Vagina (tissue), 2 donors: Measurements from ENCODE around the gene PADI3. TPM values are rescaled to one million over a fixed set of nuclear protein-coding genes. Genes with fewer than 3 reads are reported as not detected.

Source experiments
- DNase-seq, 2 donors: peaks; one replicate each; pipeline ENCODE4 v3.0.0-alpha.2; 2017; ENCODE audit errors: extremely low spot score in 2 of 2
- H3K27ac ChIP-seq: fragments of 200-600 bp; sonication (generic); one replicate; pipeline ENCODE4 v1.5.1; 2019
- H3K27me3 ChIP-seq: fragments of 200-600 bp; sonication (generic); one replicate; pipeline ENCODE4 v1.5.1; 2019
- H3K36me3 ChIP-seq, 2 donors: fragments of 200-600 bp; sonication (generic); one replicate each; pipeline ENCODE4 v1.5.1; 2017 to 2019
- H3K4me1 ChIP-seq: fragments of 200-600 bp; sonication (generic); one replicate; pipeline ENCODE4 v1.5.1; 2019
- H3K4me3 ChIP-seq, 2 donors: fragments of 200-600 bp; sonication (generic); 1 replicate in 1 of 2; 2 replicates in 1 of 2; pipeline ENCODE4 v1.5.1; 2016 to 2019
- H3K9me3 ChIP-seq: fragments of 200-600 bp; sonication (generic); one replicate; pipeline ENCODE4 v1.5.1; 2019
- POLR2A ChIP-seq, 2 donors: fragments of 450-650 bp; IDR thresholded peaks; one replicate each; pipeline ENCODE4 v1.6.1; 2017; ENCODE audit warnings: antibody characterized with exemption in 2 of 2, mild to moderate bottlenecking in 2 of 2, moderate library complexity in 2 of 2
- POLR2AphosphoS5 ChIP-seq, 2 donors: sonication (generic); formaldehyde crosslinking; IDR thresholded peaks; one replicate each; pipeline ENCODE4 v1.9.0; 2017; ENCODE audit warnings: antibody characterized with exemption in 2 of 2, mild to moderate bottlenecking in 2 of 2, low read depth in 1 of 2; ENCODE audit not compliant: insufficient read depth in 1 of 2
- intact Hi-C: fragments of 100-400 bp; cut with DNase I; formaldehyde crosslinking; loops from one replicate; pipeline ENCODE4 v1.15.1; 2023
- total RNA-seq: library from RNA; depleted of rRNA; stranded (reverse); fragments of >200 nt; gene quantifications from one replicate; pipeline ENCODE4 v1.2.3, GENCODE V29; 2016
- TF ChIP-seq, protein P1 (sequence below), 3 experiments: fragments of 450-650 bp in 2 of 3; fragments of 200-600 bp in 1 of 3; sonication (generic) in 1 of 3; IDR thresholded peaks; one replicate each; pipeline ENCODE4 v1.5.1; 2017 to 2019; ENCODE audit warnings: antibody characterized with exemption in 3 of 3, mild to moderate bottlenecking in 2 of 3, moderate library complexity in 2 of 3

The PADI3 gene
- total RNA-seq, 1 donor from 2014 or later: 7.1 TPM

DNA sequence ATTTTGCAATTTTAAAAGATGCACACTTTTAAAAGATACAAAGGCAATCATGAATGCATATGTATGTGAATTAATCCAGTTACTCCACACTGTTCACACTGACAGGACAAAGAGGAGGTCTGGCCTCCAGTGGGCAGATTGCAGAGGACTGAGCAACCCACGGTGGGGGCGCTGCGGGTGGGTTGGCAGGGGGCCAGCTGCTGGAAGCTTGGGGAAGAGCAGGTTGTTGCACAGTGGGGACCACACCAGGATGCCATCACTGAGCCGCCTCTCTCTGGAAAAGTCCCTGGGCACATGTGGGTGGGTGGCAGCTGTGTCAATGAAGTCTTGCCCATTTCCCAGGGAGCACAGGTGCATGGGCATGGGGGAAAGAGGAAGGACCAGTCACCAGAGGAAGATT, 46.4 kb downstream of the PADI3 start:
- Histone ChIP-seq H3K4me1 (no peaks in the 10 kb centered on the region), H3K36me3 (no peaks in the 10 kb centered on the region), H3K27me3 (no peaks in the 10 kb centered on the region), H3K4me3 (no peak overlapping the region), H3K9me3 (no peaks in the 10 kb centered on the region), H3K27ac (no peak overlapping the region)
- TF ChIP-seq, protein P1, sequence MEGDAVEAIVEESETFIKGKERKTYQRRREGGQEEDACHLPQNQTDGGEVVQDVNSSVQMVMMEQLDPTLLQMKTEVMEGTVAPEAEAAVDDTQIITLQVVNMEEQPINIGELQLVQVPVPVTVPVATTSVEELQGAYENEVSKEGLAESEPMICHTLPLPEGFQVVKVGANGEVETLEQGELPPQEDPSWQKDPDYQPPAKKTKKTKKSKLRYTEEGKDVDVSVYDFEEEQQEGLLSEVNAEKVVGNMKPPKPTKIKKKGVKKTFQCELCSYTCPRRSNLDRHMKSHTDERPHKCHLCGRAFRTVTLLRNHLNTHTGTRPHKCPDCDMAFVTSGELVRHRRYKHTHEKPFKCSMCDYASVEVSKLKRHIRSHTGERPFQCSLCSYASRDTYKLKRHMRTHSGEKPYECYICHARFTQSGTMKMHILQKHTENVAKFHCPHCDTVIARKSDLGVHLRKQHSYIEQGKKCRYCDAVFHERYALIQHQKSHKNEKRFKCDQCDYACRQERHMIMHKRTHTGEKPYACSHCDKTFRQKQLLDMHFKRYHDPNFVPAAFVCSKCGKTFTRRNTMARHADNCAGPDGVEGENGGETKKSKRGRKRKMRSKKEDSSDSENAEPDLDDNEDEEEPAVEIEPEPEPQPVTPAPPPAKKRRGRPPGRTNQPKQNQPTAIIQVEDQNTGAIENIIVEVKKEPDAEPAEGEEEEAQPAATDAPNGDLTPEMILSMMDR (IDR thresholded peaks at IDR 0.05): no peak
- no peak for TF ChIP-seq POLR2A (IDR thresholded peaks at IDR 0.05)
- TF ChIP-seq POLR2AphosphoS5 (IDR thresholded peaks at IDR 0.05; ENCODE audit: insufficient read depth in 1 of 2, low read depth in 1 of 2): no peak
- DNase-seq: no peak
- intact Hi-C loops: no loop called here

DNA sequence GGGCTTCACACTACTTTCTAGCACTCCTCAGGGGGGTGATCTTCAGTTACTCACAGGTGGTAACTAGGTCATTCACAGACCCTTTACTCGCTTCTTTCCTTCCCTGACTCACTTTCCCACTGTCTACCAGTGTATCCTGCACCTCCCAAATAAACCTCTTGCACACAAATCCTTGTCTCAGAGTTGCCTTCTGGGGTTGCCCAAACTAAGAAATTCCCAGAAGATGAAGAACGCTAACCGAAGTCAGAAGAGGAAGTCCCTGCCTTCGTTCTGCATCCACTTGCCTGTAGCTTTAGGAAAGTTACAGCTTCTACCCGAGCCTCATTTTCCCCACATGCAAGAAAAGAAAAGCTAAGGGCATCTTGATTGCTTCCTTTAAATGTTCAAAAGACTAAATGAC, 47.2 kb downstream of the PADI3 start:
- no peak overlapping the region for H3K27ac ChIP-seq
- no peak overlapping the region for H3K4me3 ChIP-seq
- H3K9me3 ChIP-seq: no peaks in the 10 kb centered on the region
- DNase-seq: no peak
- intact Hi-C loops: no loop called here
- H3K36me3 ChIP-seq: no peaks in the 10 kb centered on the region
- no peaks in the 10 kb centered on the region for H3K27me3 ChIP-seq
- H3K4me1 ChIP-seq: no peaks in the 10 kb centered on the region
- TF ChIP-seq POLR2AphosphoS5 (IDR thresholded peaks at IDR 0.05; ENCODE audit: insufficient read depth in 1 of 2, low read depth in 1 of 2) (no peak), POLR2A (IDR thresholded peaks at IDR 0.05) (no peak)
- TF ChIP-seq, protein P1 (IDR thresholded peaks at IDR 0.05): no peak

DNA sequence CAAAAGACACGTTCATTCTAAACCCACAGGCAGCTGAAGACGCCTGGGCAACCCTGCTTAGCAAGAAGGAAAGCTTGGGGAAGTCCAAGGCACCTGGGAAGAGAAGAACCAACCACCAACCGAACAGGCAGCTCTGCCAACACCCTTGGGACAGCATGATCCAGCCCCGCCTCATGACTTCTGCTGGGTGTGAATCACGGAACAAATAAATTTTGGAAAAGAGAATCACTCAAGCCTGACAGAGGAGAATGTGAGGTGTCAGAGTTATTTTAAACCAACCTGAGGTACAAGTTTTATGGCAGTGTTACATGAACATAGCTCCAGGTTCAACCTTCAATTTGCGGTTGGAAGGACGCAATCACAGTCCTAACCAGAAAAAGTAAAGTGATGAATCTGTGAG, 49.1 kb downstream of the PADI3 start:
- Histone ChIP-seq H3K4me1 (no peaks in the 10 kb centered on the region), H3K36me3 (no peaks in the 10 kb centered on the region), H3K4me3 (no peak overlapping the region), H3K27ac (no peak overlapping the region), H3K9me3 (peaks cover 3% of the 10 kb centered on the region), H3K27me3 (no peaks in the 10 kb centered on the region)
- peak in 1 of 2 donors; percentile 82 for TF ChIP-seq POLR2AphosphoS5 (IDR thresholded peaks at IDR 0.05; ENCODE audit: insufficient read depth in 1 of 2, low read depth in 1 of 2)
- TF ChIP-seq, protein P1 (IDR thresholded peaks at IDR 0.05): no peak
- intact Hi-C loops: no loop called here
- no peak for DNase-seq

DNA sequence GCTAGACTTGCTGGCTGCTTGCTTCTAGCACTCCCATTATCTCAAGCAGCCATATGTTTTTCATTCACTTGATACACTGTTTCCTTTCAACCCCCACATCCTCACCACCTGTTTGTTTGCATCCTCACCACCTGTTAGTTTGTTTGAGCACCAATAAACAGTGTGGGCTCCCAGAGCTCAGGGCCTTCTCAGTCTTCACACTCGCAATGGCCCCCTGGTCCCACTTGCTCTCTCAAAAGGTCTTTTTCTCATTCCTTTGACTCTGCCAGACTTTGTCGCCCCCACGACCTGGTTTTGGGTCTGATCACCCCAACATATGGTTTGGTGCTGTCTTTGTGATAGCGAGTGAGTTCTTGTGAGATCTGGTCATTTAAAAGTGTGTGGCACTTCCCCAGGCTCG, 52.9 kb downstream of the PADI3 start:
- H3K36me3 ChIP-seq: no peaks in the 10 kb centered on the region
- peaks cover 3% of the 10 kb centered on the region for H3K9me3 ChIP-seq
- DNase-seq: no peak
- H3K4me1 ChIP-seq: peaks cover 13% of the 10 kb centered on the region
- no peak overlapping the region for H3K27ac ChIP-seq
- TF ChIP-seq POLR2AphosphoS5 (IDR thresholded peaks at IDR 0.05; ENCODE audit: insufficient read depth in 1 of 2, low read depth in 1 of 2) (no peak), POLR2A (IDR thresholded peaks at IDR 0.05) (no peak)
- TF ChIP-seq, protein P1 (IDR thresholded peaks at IDR 0.05): no peak
- intact Hi-C loops: no loop called here
- no peaks in the 10 kb centered on the region for H3K27me3 ChIP-seq
- no peak overlapping the region for H3K4me3 ChIP-seq

DNA sequence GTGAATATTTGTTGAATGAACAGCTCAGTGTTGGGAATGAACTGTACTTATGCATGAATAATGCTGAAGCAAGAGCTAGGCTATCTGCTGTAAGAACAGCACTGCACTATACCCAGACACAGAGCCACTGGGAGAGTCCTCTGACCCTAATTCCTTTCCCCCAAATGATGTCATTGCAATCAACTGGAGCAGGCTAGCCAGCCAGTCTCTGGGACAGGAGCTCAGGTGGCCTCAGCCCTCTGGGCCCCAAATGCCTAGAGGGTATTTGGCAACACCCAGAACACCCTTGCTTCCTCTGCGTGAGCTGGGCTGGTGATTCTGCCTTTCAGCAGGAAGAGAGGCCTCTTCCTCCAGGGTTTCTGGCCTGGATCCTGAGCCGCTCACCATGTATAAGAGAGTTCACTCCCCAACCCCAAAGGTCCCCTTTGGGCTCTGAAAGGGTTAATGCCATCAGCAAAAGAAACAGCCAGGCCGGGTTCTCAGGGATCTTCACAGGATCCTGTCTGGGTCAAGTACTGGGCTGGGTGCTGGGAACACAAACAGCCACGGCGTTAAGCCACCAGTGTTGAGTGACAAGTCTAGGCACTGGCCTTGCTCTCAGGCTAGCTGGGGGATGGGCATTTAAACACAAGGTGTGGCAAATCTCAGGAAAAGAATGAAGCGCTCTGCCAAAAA, 55.4 kb downstream of the PADI3 start:
- H3K4me3 ChIP-seq: no peak overlapping the region
- H3K36me3 ChIP-seq: no peaks in the 10 kb centered on the region
- intact Hi-C loops: no loop called here
- no peaks in the 10 kb centered on the region for H3K27me3 ChIP-seq
- peaks cover 3% of the 10 kb centered on the region for H3K9me3 ChIP-seq
- TF ChIP-seq, protein P1 (IDR thresholded peaks at IDR 0.05): no peak
- no peak for TF ChIP-seq POLR2AphosphoS5 (IDR thresholded peaks at IDR 0.05; ENCODE audit: insufficient read depth in 1 of 2, low read depth in 1 of 2)
- no peak for TF ChIP-seq POLR2A (IDR thresholded peaks at IDR 0.05)
- no peak overlapping the region for H3K27ac ChIP-seq
- no peak for DNase-seq
- H3K4me1 ChIP-seq: peaks cover 13% of the 10 kb centered on the region
